ENCODE results near the gene MUSTN1.

MUSTN1 gene

GRCh38 chr3:52784931-52785590 lies 49.8 kb downstream of the MUSTN1 start:
- no peak for DNase-seq (ENCODE audit: low spot score)

DNA sequence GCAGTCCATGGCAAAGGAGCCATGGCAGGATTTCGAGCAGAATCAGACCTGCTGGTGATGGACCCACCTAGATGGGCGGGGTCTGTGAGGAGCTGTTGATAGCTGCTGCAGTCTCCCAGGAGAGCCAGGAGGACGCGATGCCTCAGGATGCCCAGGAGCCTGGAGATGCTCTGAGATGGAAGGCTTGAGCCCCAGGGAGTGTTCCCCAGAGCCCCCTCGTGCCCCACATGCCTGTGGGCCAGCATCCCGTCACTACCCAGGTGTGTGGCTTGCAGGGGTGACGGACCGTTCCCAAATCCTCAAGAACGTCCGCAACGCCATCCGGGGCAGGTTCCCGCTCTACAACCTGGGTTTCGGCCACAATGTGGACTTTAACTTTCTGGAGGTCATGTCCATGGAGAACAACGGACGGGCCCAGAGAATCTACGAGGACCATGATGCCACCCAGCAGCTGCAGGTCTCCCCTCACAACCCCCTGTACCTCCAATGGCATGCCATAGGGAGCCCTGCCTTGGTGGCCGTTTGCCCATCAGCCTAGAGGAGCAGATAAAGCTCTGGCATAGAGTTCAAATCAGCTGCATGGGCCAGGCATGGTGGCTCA lies 50.7 kb downstream of the MUSTN1 start:
- no peak for DNase-seq (ENCODE audit: low spot score)

- DNase-seq (ENCODE audit: low spot score), result no peak
Observed at GRCh38 chr3:52783211-52783555, 51.6 kb downstream of the MUSTN1 start.

Data from CD4-positive, alpha-beta T cell treated with Interleukin-6 at 100 ng/mL for 8 hours (primary cell).